ENCODE measurements around the gene CLECL1. TPM values are rescaled to one million over a fixed set of nuclear protein-coding genes. Genes with fewer than 3 reads are reported as not detected.
A peak's percentile ranks its signal among the peaks of the same experiment; 100 is the strongest.
"Not testable (repeated sequence)": the region's sequence is repeated elsewhere in the genome, so short reads cannot be mapped to it uniquely, and the experiment has no call there.

Gene CLECL1
- total and polyA plus RNA-seq, 12 donors = 0.25 to 3.6 (median 0.54) TPM; not detected in 9

DNA sequence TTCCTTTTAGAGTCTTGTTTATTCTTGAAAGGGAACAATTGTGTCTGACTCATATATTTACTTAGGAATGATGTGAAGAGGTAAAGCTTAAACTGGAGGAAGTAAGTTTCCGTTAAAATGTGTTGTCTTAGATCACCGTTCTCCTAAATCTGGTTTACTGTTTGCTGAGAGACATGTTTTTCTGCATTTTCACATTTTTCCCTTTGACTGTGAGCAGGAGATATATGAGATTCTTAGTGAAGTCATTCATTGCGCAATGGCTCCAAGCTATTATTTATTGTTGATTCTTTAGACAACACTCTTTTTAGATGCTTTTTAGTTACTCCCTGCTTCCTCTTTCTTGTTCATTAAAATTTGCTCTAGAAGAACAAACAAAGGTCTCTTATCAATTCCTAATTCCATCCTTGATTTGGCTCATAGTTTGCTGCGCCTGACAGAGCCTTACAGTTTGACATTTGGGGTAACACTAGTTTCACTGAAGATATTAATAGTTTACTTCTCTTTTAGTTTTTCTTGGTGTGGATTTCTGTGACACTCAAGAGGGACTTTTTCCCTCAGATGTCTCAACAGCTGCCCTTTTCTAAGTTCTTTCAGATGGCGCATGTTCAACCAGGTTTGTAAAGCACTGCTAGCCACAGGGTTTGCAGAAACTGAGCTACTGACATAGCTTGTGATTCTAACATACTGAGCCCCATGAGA, 11.4 kb downstream of the CLECL1 start:
- intact Hi-C loops (cut with DNase I) = no loop called here
- DNase-seq (no peak), ATAC-seq (no peak)
- Histone ChIP-seq H3K4me1 (peaks cover 0 to 21% (median 0%) of the 10 kb centered on the region in 9 donors), H3K4me3 (no peak overlapping the region), H3K36me3 (no peaks in the 10 kb centered on the region), H3K27ac (peak overlapping the region in 1 of 10 donors; percentile 27), H3K9me3 (no peaks in the 10 kb centered on the region), H3K27me3 (peaks cover 0 to 7% (median 0%) of the 10 kb centered on the region in 7 donors)
- WGBS, 2 donors = 80 to 81% methylated on average over 5 of the region's 5 CpGs
- TF ChIP-seq, protein P1, sequence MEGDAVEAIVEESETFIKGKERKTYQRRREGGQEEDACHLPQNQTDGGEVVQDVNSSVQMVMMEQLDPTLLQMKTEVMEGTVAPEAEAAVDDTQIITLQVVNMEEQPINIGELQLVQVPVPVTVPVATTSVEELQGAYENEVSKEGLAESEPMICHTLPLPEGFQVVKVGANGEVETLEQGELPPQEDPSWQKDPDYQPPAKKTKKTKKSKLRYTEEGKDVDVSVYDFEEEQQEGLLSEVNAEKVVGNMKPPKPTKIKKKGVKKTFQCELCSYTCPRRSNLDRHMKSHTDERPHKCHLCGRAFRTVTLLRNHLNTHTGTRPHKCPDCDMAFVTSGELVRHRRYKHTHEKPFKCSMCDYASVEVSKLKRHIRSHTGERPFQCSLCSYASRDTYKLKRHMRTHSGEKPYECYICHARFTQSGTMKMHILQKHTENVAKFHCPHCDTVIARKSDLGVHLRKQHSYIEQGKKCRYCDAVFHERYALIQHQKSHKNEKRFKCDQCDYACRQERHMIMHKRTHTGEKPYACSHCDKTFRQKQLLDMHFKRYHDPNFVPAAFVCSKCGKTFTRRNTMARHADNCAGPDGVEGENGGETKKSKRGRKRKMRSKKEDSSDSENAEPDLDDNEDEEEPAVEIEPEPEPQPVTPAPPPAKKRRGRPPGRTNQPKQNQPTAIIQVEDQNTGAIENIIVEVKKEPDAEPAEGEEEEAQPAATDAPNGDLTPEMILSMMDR (IDR thresholded peaks at IDR 0.05) = no peak

DNA sequence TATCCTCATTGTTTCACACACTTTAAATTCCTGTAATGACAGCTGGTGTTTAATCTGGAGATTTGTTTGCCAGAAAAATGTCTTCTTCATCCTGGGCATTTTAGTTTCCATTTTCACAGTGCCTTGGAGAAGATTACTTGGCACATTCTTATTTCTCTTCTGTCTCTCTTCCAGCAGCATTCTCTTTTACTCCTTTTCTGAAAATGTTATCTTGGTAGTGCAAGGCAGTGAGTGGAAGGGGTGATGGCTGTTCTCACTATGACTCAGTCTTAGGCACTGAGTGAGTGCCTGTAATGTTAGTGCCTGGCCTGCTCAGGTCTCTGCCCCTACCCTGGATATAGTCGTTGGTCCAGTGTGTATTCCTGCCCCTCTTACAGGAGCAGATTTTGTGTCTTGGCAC, 13.1 kb downstream of the CLECL1 start:
- Histone ChIP-seq H3K4me3 (no peak overlapping the region), H3K9me3 (no peaks in the 10 kb centered on the region), H3K36me3 (no peaks in the 10 kb centered on the region), H3K4me1 (peaks cover 0 to 21% (median 0%) of the 10 kb centered on the region in 9 donors), H3K27me3 (peaks cover 0 to 7% (median 0%) of the 10 kb centered on the region in 7 donors), H3K27ac (no peak overlapping the region)
- WGBS, 2 donors = 53 to 88% methylated on average over 1 of the region's 1 CpG
- TF ChIP-seq, protein P1 (IDR thresholded peaks at IDR 0.05) = no peak
- DNase-seq (no peak), ATAC-seq (no peak)
- intact Hi-C loops (cut with DNase I) = loop anchor here in 1 of 10 donors (10.0 kb wide), 1 partner anchor 385 kb away; no protein-coding TSS in a partner anchor

GRCh38 chr12:9718968-9719367, 13.9 kb downstream of the CLECL1 start:
- H3K4me1 ChIP-seq = peaks cover 0 to 21% (median 0%) of the 10 kb centered on the region in 9 donors
- no peak for ATAC-seq
- TF ChIP-seq, protein P1 (IDR thresholded peaks at IDR 0.05) = no peak
- H3K27ac ChIP-seq = no peak overlapping the region
- intact Hi-C loops (cut with DNase I) = loop anchor here in 1 of 10 donors (10.0 kb wide), 1 partner anchor 384 kb away; no protein-coding TSS in a partner anchor
- no peaks in the 10 kb centered on the region for H3K36me3 ChIP-seq
- DNase-seq = no peak
- H3K4me3 ChIP-seq = no peak overlapping the region
- WGBS, 2 donors = 90 to 97% methylated on average over 7 of the region's 7 CpGs
- H3K27me3 ChIP-seq = peaks cover 0 to 7% (median 0%) of the 10 kb centered on the region in 7 donors
- no peaks in the 10 kb centered on the region for H3K9me3 ChIP-seq

- WGBS, 2 donors = 94 to 96% methylated on average over 15 of the region's 15 CpGs
- DNase-seq = no peak
- Histone ChIP-seq H3K27ac (no peak overlapping the region), H3K4me3 (no peak overlapping the region), H3K36me3 (no peaks in the 10 kb centered on the region), H3K27me3 (peaks cover 0 to 7% (median 0%) of the 10 kb centered on the region in 7 donors), H3K4me1 (peaks cover 0 to 18% (median 0%) of the 10 kb centered on the region in 9 donors), H3K9me3 (no peaks in the 10 kb centered on the region)
- TF ChIP-seq, protein P1 (IDR thresholded peaks at IDR 0.05) = no peak
- intact Hi-C loops (cut with DNase I) = loop anchor here in 1 of 10 donors (10.0 kb wide), 1 partner anchor 382 kb away; no protein-coding TSS in a partner anchor
- no peak for ATAC-seq
Observed at GRCh38 chr12:9717070-9717925, 15.6 kb downstream of the CLECL1 start.

DNA sequence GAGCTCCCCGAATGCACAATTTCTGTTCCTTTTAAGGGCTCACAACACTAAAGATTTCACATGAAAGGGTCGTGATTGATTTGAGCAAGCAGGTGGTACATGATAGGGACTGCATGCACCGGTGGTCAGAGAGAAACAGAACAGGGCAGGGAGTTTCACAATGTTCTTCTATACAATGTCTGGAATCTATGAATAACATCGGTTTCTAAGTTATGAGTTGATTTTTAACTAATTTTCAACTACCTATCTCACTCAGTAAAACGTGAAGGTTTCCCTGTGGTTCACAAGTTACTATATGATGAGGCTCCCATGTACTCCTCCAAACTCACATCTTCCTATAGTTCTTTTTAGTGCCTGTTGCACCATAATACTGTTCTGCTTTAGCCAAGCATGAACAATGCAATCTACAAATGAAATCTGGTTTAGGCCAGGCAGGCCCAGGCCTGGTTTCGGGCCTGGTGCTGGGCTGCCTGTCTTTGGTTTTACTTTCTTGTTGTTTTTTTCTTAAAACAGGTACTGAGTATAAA, 19.8 kb downstream of the CLECL1 start:
- H3K27me3 ChIP-seq, H3K36me3 ChIP-seq, H3K27ac ChIP-seq, DNase-seq, H3K4me1 ChIP-seq, H3K9me3 ChIP-seq, H3K4me3 ChIP-seq, ATAC-seq: not testable (repeated sequence)
- intact Hi-C loops (cut with DNase I) = loop anchor here in 1 of 10 donors (10.0 kb wide), 1 partner anchor 378 kb away; no protein-coding TSS in a partner anchor
- 77 to 79% methylated on average over 6 of the region's 6 CpGs for WGBS, 2 donors
